Gastroesophageal sphincter (tissue), 4 donors: ENCODE measurements around the gene PID1. TPM values are rescaled to one million over a fixed set of nuclear protein-coding genes. Genes with fewer than 3 reads are reported as not detected.

ENCODE experiments used
- ATAC-seq: fragments of 150-250 bp; one replicate; pipeline ENCODE4 v1.9.1; 2016; ENCODE audit warnings: mild to moderate bottlenecking, moderate library complexity
- H3K27ac ChIP-seq, 4 donors: fragments of 200-600 bp; sonication (generic) in 3 of 4; 1 replicate in 3 of 4; 2 replicates in 1 of 4; pipeline ENCODE4 v1.5.1; 2016 to 2019
- H3K27me3 ChIP-seq: fragments of 200-600 bp; sonication (generic); one replicate; pipeline ENCODE4 v1.5.1; 2019
- H3K36me3 ChIP-seq, 2 donors: fragments of 200-600 bp; sonication (generic); one replicate each; pipeline ENCODE4 v1.5.1; 2019; ENCODE audit warnings: control low read depth in 1 of 2
- H3K4me1 ChIP-seq, 3 donors: fragments of 200-600 bp; sonication (generic); 1 replicate in 2 of 3; 2 replicates in 1 of 3; pipeline ENCODE4 v1.5.1; 2016 to 2019; ENCODE audit warnings: control low read depth in 2 of 3
- H3K4me3 ChIP-seq, 2 donors: fragments of 200-600 bp; sonication (generic); one replicate each; pipeline ENCODE4 v1.5.1; 2019; ENCODE audit warnings: mild to moderate bottlenecking in 1 of 2, moderate library complexity in 1 of 2
- H3K9me3 ChIP-seq, 3 donors: fragments of 200-600 bp; sonication (generic); one replicate each; pipeline ENCODE4 v1.5.1; 2017 to 2019; ENCODE audit warnings: control low read depth in 2 of 3
- CTCF ChIP-seq, 4 experiments: fragments of 200-600 bp in 2 of 4; fragments of 450-650 bp in 2 of 4; sonication (generic) in 1 of 4; IDR thresholded peaks; one replicate each; pipeline ENCODE4 v1.5.1; 2017 to 2019; ENCODE audit warnings: antibody characterized with exemption in 4 of 4, mild to moderate bottlenecking in 2 of 4, moderate library complexity in 2 of 4
- EP300 ChIP-seq: sonication (generic); formaldehyde crosslinking; IDR thresholded peaks from one replicate; pipeline ENCODE4 v1.6.1; 2017; ENCODE audit warnings: antibody characterized with exemption, mild to moderate bottlenecking
- POLR2A ChIP-seq, 2 donors: fragments of 450-650 bp; IDR thresholded peaks; one replicate each; pipeline ENCODE4 v1.6.1; 2017; ENCODE audit warnings: antibody characterized with exemption in 2 of 2, mild to moderate bottlenecking in 2 of 2, moderate library complexity in 1 of 2
- POLR2AphosphoS5 ChIP-seq: sonication (generic); formaldehyde crosslinking; IDR thresholded peaks from one replicate; pipeline ENCODE4 v1.6.1; 2017; ENCODE audit warnings: antibody characterized with exemption
- WGBS, 2 donors: methylation state at CpG; one replicate each; pipeline ENCODE4 v1.1.5; 2018; ENCODE audit warnings: low coverage in 1 of 2; 5-methylcytosine and 5-hydroxymethylcytosine counted together
- total RNA-seq, 4 donors: library from RNA; depleted of rRNA; stranded (reverse); fragments of >200 nt; gene quantifications; one replicate each; pipeline ENCODE4 v1.1.0, GENCODE V29; 2016

The PID1 gene
- total RNA-seq, 4 donors from 2014 or later: 34.4 to 62.4 (median 54.9) TPM

DNA sequence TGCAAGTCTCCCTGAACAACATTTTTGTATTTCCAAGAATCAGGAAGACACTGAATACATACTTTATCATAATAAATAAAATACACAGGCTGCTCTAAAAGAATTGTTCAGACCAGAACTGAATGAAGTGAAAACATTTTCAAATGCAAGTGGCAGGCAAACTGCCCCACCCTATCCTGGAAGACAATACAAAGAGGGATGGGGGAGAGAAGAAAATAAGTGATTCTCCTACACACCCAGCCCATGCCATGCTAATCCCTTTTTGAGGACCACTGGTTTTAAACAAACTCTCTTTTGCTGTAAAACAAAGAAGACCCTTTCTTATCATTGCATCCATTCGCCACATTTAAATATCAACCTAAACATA is 95.6 kb downstream of the PID1 start:
- no peak overlapping the region for H3K4me3 ChIP-seq
- ATAC-seq: peak; percentile 37

GRCh38 chr2:229174794-229175496 is 96.1 kb downstream of the PID1 start:
- H3K4me3 ChIP-seq: no peak overlapping the region
- peak overlapping the region in 2 of 4 donors; percentile 5 to 27 for H3K27ac ChIP-seq
- peak; percentile 72 for ATAC-seq
- no peaks in the 10 kb centered on the region for H3K36me3 ChIP-seq
- no peaks in the 10 kb centered on the region for H3K4me1 ChIP-seq
- H3K27me3 ChIP-seq: no peaks in the 10 kb centered on the region
- H3K9me3 ChIP-seq: peaks cover 0 to 15% (median 0%) of the 10 kb centered on the region in 3 donors
- TF ChIP-seq CTCF (IDR thresholded peaks at IDR 0.05) (no peak), POLR2AphosphoS5 (no peak), EP300 (no peak), POLR2A (IDR thresholded peaks at IDR 0.05) (no peak)
- WGBS, 2 donors: 51 to 64% methylated on average over 3 to 4 of the region's 4 CpGs

More for the DNA sequence above, 95.6 kb downstream of the PID1 start:
- Histone ChIP-seq H3K27me3 (no peaks in the 10 kb centered on the region), H3K4me1 (no peaks in the 10 kb centered on the region), H3K9me3 (peaks cover 0 to 15% (median 0%) of the 10 kb centered on the region in 3 donors), H3K27ac (no peak overlapping the region), H3K36me3 (no peaks in the 10 kb centered on the region)
- TF ChIP-seq POLR2A (IDR thresholded peaks at IDR 0.05): no peak
- no peak for TF ChIP-seq CTCF (IDR thresholded peaks at IDR 0.05)
- no peak for TF ChIP-seq POLR2AphosphoS5
- no peak for TF ChIP-seq EP300
- WGBS, 2 donors: 88 to 100% methylated on average over 1 of the region's 1 CpG

GRCh38 chr2:229173825-229174359 is 97.2 kb downstream of the PID1 start:
- TF ChIP-seq EP300 (no peak), CTCF (IDR thresholded peaks at IDR 0.05) (no peak), POLR2AphosphoS5 (no peak), POLR2A (IDR thresholded peaks at IDR 0.05) (no peak)
- Histone ChIP-seq H3K4me3 (no peak overlapping the region), H3K27ac (no peak overlapping the region), H3K36me3 (no peaks in the 10 kb centered on the region), H3K4me1 (no peaks in the 10 kb centered on the region), H3K27me3 (no peaks in the 10 kb centered on the region), H3K9me3 (peaks cover 0 to 15% (median 0%) of the 10 kb centered on the region in 3 donors)
- ATAC-seq: no peak
- 73 to 76% methylated on average over 3 of the region's 3 CpGs for WGBS, 2 donors

GRCh38 chr2:229170916-229171315 is 100.2 kb downstream of the PID1 start:
- Histone ChIP-seq H3K27me3 (no peaks in the 10 kb centered on the region), H3K27ac (no peak overlapping the region), H3K4me3 (no peak overlapping the region), H3K9me3 (peaks cover 0 to 15% (median 0%) of the 10 kb centered on the region in 3 donors), H3K4me1 (no peaks in the 10 kb centered on the region), H3K36me3 (no peaks in the 10 kb centered on the region)
- TF ChIP-seq POLR2A (IDR thresholded peaks at IDR 0.05) (no peak), CTCF (IDR thresholded peaks at IDR 0.05) (no peak), POLR2AphosphoS5 (no peak), EP300 (no peak)
- no peak for ATAC-seq
- 75% methylated on average over 3 of the region's 3 CpGs; no CpG with 5 or more reads in 1 of the 2 donors for WGBS, 2 donors

DNA sequence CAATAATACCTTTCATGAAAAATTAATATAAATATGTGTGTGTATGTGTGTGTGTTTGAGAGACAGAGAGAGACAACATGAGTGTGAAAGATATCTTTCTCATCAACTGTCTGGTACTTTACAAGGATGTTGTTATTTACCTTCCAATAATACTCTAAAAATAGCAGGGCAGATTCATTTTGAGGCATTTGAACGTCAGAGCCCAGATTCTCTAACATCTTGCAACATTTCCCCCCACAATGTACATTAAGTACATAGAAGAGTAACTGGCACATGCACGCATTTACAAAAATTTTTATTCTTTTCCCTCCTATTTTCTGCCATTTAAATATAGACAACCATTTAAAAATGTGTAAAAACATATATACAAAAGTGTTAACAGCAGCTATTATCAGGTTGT is 100.9 kb downstream of the PID1 start:
- TF ChIP-seq EP300 (no peak), POLR2AphosphoS5 (no peak), CTCF (IDR thresholded peaks at IDR 0.05) (no peak), POLR2A (IDR thresholded peaks at IDR 0.05) (no peak)
- Histone ChIP-seq H3K9me3 (peaks cover 0 to 15% (median 0%) of the 10 kb centered on the region in 3 donors), H3K27ac (no peak overlapping the region), H3K36me3 (no peaks in the 10 kb centered on the region), H3K4me3 (no peak overlapping the region), H3K27me3 (no peaks in the 10 kb centered on the region), H3K4me1 (no peaks in the 10 kb centered on the region)
- no peak for ATAC-seq
- WGBS, 2 donors: 64 to 72% methylated on average over 2 of the region's 2 CpGs
